ENCODE results near the gene ZNF423.

GRCh38 chr16:49696414-49697101 lies 159.4 kb downstream of the ZNF423 start:
- TF ChIP-seq CTCF (IDR thresholded peaks at IDR 0.05) (no peak), RAD21 (IDR thresholded peaks at IDR 0.05; ENCODE audit: low read length) (peak; percentile 7; the same call in 1 of the 2 replicates)
